H1 (cell line): ENCODE measurements around the gene PDYN. TPM values are rescaled to one million over a fixed set of nuclear protein-coding genes. Genes with fewer than 3 reads are reported as not detected.

Source experiments
- EGR1 ChIP-seq: IDR thresholded peaks from 2 replicates; pipeline ENCODE4 v1.6.1; 2011; ENCODE audit warnings: low read depth, low read length, borderline replicate concordance
- EZH2 ChIP-seq: fragments of 200-600 bp; sonication (generic); IDR thresholded peaks from 2 replicates; pipeline ENCODE4 v1.7.1; 2012; ENCODE audit warnings: low read depth, mild to moderate bottlenecking, moderate library complexity, low read length, inconsistent platforms; ENCODE audit not compliant: severe bottlenecking
- HDAC2 ChIP-seq, 2 experiments: fragments of 300-600 bp in 1 of 2; sonication (generic) in 1 of 2; IDR thresholded peaks; 2 replicates each; pipeline ENCODE4 v1.6.1; 2011 to 2012; ENCODE audit warnings: low read depth in 2 of 2, low read length in 2 of 2, mild to moderate bottlenecking in 2 of 2, moderate library complexity in 2 of 2, borderline replicate concordance in 1 of 2, inconsistent platforms in 1 of 2
- KDM1A ChIP-seq: fragments of 200-600, 300-600 bp; sonication (generic); IDR thresholded peaks from 2 replicates; pipeline ENCODE4 v1.7.1; 2016; ENCODE audit warnings: mild to moderate bottlenecking, low read length, borderline replicate concordance
- polyA plus RNA-seq, 7 experiments: library from polyadenylated mRNA; depleted of rRNA in 3 of 7; stranded (reverse) in 5 of 7; unstranded in 2 of 7; fragments of >200 nt in 5 of 7; fragments of 200-250 nt in 2 of 7; gene quantifications; 1 replicate in 5 of 7; 2 replicates in 1 of 7; 4 replicates in 1 of 7; pipeline versions ENCODE4 v1.2.1 to v1.2.3, GENCODE V29; 2011 to 2013; ENCODE audit warnings: missing spikeins in 2 of 7, mixed read lengths in 2 of 7
- total RNA-seq: library from RNA; stranded (reverse); fragmentation: NEBNext Ultra II Directional; extraction: Animal tissue kit (Norgen Biotek cat#: 25700); gene quantifications from 2 replicates; pipeline ENCODE4 v1.2.1, GENCODE V29; 2021
- TF ChIP-seq, protein P1 (sequence below): fragments of 300-600 bp; sonication (generic); IDR thresholded peaks from 2 replicates; pipeline ENCODE4 v1.7.1; 2012; ENCODE audit warnings: low read length, moderate library complexity, mild to moderate bottlenecking, inconsistent platforms; ENCODE audit not compliant: insufficient replicate concordance

The PDYN gene
- total and polyA plus RNA-seq, 2 of the 8 experiments (the other 6 are each of a cell fraction or from before 2014, with no cell fraction given) = 0.54 to 0.60 TPM

DNA sequence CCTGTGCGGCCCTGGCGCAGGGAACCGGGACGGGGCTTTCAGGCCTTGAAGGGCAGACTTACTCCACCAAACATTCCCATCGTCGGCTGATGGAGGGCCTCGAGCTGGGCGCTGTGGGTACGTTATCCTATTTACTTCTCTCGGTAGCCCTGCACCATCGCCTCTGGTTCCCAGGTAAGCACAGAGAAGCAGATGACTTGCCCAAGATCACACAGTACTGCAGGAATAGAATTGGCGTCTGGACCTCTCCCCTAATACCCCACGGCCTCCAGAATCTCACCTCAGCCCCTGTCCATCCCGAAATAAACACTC, 46.4 kb downstream of the PDYN start (continued):
- TF ChIP-seq, protein P1, sequence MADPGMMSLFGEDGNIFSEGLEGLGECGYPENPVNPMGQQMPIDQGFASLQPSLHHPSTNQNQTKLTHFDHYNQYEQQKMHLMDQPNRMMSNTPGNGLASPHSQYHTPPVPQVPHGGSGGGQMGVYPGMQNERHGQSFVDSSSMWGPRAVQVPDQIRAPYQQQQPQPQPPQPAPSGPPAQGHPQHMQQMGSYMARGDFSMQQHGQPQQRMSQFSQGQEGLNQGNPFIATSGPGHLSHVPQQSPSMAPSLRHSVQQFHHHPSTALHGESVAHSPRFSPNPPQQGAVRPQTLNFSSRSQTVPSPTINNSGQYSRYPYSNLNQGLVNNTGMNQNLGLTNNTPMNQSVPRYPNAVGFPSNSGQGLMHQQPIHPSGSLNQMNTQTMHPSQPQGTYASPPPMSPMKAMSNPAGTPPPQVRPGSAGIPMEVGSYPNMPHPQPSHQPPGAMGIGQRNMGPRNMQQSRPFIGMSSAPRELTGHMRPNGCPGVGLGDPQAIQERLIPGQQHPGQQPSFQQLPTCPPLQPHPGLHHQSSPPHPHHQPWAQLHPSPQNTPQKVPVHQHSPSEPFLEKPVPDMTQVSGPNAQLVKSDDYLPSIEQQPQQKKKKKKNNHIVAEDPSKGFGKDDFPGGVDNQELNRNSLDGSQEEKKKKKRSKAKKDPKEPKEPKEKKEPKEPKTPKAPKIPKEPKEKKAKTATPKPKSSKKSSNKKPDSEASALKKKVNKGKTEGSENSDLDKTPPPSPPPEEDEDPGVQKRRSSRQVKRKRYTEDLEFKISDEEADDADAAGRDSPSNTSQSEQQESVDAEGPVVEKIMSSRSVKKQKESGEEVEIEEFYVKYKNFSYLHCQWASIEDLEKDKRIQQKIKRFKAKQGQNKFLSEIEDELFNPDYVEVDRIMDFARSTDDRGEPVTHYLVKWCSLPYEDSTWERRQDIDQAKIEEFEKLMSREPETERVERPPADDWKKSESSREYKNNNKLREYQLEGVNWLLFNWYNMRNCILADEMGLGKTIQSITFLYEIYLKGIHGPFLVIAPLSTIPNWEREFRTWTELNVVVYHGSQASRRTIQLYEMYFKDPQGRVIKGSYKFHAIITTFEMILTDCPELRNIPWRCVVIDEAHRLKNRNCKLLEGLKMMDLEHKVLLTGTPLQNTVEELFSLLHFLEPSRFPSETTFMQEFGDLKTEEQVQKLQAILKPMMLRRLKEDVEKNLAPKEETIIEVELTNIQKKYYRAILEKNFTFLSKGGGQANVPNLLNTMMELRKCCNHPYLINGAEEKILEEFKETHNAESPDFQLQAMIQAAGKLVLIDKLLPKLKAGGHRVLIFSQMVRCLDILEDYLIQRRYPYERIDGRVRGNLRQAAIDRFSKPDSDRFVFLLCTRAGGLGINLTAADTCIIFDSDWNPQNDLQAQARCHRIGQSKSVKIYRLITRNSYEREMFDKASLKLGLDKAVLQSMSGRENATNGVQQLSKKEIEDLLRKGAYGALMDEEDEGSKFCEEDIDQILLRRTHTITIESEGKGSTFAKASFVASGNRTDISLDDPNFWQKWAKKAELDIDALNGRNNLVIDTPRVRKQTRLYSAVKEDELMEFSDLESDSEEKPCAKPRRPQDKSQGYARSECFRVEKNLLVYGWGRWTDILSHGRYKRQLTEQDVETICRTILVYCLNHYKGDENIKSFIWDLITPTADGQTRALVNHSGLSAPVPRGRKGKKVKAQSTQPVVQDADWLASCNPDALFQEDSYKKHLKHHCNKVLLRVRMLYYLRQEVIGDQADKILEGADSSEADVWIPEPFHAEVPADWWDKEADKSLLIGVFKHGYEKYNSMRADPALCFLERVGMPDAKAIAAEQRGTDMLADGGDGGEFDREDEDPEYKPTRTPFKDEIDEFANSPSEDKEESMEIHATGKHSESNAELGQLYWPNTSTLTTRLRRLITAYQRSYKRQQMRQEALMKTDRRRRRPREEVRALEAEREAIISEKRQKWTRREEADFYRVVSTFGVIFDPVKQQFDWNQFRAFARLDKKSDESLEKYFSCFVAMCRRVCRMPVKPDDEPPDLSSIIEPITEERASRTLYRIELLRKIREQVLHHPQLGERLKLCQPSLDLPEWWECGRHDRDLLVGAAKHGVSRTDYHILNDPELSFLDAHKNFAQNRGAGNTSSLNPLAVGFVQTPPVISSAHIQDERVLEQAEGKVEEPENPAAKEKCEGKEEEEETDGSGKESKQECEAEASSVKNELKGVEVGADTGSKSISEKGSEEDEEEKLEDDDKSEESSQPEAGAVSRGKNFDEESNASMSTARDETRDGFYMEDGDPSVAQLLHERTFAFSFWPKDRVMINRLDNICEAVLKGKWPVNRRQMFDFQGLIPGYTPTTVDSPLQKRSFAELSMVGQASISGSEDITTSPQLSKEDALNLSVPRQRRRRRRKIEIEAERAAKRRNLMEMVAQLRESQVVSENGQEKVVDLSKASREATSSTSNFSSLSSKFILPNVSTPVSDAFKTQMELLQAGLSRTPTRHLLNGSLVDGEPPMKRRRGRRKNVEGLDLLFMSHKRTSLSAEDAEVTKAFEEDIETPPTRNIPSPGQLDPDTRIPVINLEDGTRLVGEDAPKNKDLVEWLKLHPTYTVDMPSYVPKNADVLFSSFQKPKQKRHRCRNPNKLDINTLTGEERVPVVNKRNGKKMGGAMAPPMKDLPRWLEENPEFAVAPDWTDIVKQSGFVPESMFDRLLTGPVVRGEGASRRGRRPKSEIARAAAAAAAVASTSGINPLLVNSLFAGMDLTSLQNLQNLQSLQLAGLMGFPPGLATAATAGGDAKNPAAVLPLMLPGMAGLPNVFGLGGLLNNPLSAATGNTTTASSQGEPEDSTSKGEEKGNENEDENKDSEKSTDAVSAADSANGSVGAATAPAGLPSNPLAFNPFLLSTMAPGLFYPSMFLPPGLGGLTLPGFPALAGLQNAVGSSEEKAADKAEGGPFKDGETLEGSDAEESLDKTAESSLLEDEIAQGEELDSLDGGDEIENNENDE = no peak
- peak in 1 of 2 experiments; percentile 37; a peak in 1 of 4 replicates for TF ChIP-seq HDAC2 (IDR thresholded peaks at IDR 0.05; ENCODE audit: borderline replicate concordance in 1 of 2, low read depth in 2 of 2, low read length in 2 of 2)
- no peak for TF ChIP-seq EGR1
- TF ChIP-seq EZH2 = peak; percentile 40
- no peak for TF ChIP-seq KDM1A
- TF ChIP-seq, all 59 proteins: peak for 2
